GM12864 (cell line): ENCODE measurements around the gene CACNA1C.
A peak's percentile ranks its signal among the peaks of the same experiment; 100 is the strongest.

Source experiments
- DNase-seq: peaks from one replicate; pipeline ENCODE4 v3.0.0-alpha.2; 2011; ENCODE audit warnings: low read depth
- H3K4me3 ChIP-seq: 2 replicates; pipeline ENCODE4 v1.5.1; 2011; ENCODE audit warnings: mild to moderate bottlenecking, low read depth, low read length, control low read depth
- CTCF ChIP-seq: IDR thresholded peaks from 2 replicates; pipeline ENCODE4 v1.5.1; 2011; ENCODE audit warnings: low read depth, mild to moderate bottlenecking, moderate library complexity, low read length, control low read depth, inconsistent platforms; ENCODE audit errors: missing control alignments

CACNA1C gene

GRCh38 chr12:2668816-2669215 is 616.0 kb downstream of the CACNA1C start:
- no peak overlapping the region for H3K4me3 ChIP-seq
- DNase-seq: no peak
- no peak for TF ChIP-seq CTCF

- TF ChIP-seq CTCF: no peak
Measured at GRCh38 chr12:2669560-2669959, 616.8 kb downstream of the CACNA1C start.

GRCh38 chr12:2672863-2673262 is 620.1 kb downstream of the CACNA1C start:
- H3K4me3 ChIP-seq: no peak overlapping the region
- no peak for TF ChIP-seq CTCF
- no peak for DNase-seq

More at GRCh38 chr12:2669560-2669959, 616.8 kb downstream of the CACNA1C start:
- no peak overlapping the region for H3K4me3 ChIP-seq
- no peak for DNase-seq

- no peak for DNase-seq
- TF ChIP-seq CTCF: peak; percentile 43
- H3K4me3 ChIP-seq: no peak overlapping the region
Measured at GRCh38 chr12:2673966-2674810, 621.4 kb downstream of the CACNA1C start.

GRCh38 chr12:2675776-2676175 is 623.0 kb downstream of the CACNA1C start:
- no peak for DNase-seq
- no peak overlapping the region for H3K4me3 ChIP-seq
- TF ChIP-seq CTCF: no peak

- no peak for TF ChIP-seq CTCF
- DNase-seq: no peak
- no peak overlapping the region for H3K4me3 ChIP-seq
Measured at GRCh38 chr12:2677142-2677880, 624.5 kb downstream of the CACNA1C start.
